ENCODE data around the gene JPH3. TPM values are rescaled to one million over a fixed set of nuclear protein-coding genes. Genes with fewer than 3 reads are reported as not detected.

The JPH3 gene
- total and polyA plus RNA-seq, 10 of the 15 experiments (the other 5 are each of a cell fraction or from before 2014, with no cell fraction given), result 0.05 TPM; not detected in 9

GRCh38 chr16:87642491-87642890 is 40.2 kb downstream of the JPH3 start:
- Histone ChIP-seq H2AFZ (ENCODE audit: control insufficient read depth, low read depth, low read length) (no peak overlapping the region), H3K9me3 (replicated peaks; ENCODE audit: control insufficient read depth, insufficient read depth, low read length) (no peaks in the 10 kb centered on the region), H3K27ac (ENCODE audit: control insufficient read depth, insufficient read depth) (no peak overlapping the region), H4K20me1 (ENCODE audit: control insufficient read depth, insufficient read depth) (no peaks in the 10 kb centered on the region), H3K9ac (ENCODE audit: control insufficient read depth, insufficient read depth, low read length) (no peak overlapping the region), H3K4me1 (ENCODE audit: control insufficient read depth, insufficient read depth, low read length) (no peaks in the 10 kb centered on the region), H3K36me3 (ENCODE audit: control insufficient read depth in 2 of 2, insufficient read depth in 2 of 2, low read length in 1 of 2) (no peaks in the 10 kb centered on the region), H3K4me2 (ENCODE audit: control insufficient read depth, insufficient read depth) (no peak overlapping the region), H3K79me2 (ENCODE audit: control insufficient read depth, insufficient read depth, low read length) (no peaks in the 10 kb centered on the region), H3K4me3 (no peak overlapping the region), H3K27me3 (replicated peaks in 1 of 2; ENCODE audit: control insufficient read depth in 2 of 2, insufficient read depth in 2 of 2, low read length in 1 of 2) (no peaks in the 10 kb centered on the region)
- no peak for FAIRE-seq
- WGBS (ENCODE audit: insufficient coverage, insufficient replicate concordance, low lambda C conversion rate, missing lambda C conversion rate), result 55% methylated on average over 19 of the region's 19 CpGs
- TF ChIP-seq USF2 (IDR thresholded peaks at IDR 0.05; ENCODE audit: borderline replicate concordance, low read depth, low read length), result no peak
- no peak for TF ChIP-seq TBL1XR1 (IDR thresholded peaks at IDR 0.05; ENCODE audit: low read depth, low read length)
- no peak for TF ChIP-seq SMAD1 (IDR thresholded peaks at IDR 0.05; ENCODE audit: low read depth, partially characterized antibody)
- no peak for TF ChIP-seq EED (IDR thresholded peaks at IDR 0.05; ENCODE audit: low read depth)
- no peak for TF ChIP-seq RBBP5 (conservative IDR thresholded peaks at IDR 0.05)
- TF ChIP-seq E2F4 (IDR thresholded peaks at IDR 0.05; ENCODE audit: low read depth, low read length), result no peak
- TF ChIP-seq CBX5 (IDR thresholded peaks at IDR 0.05; ENCODE audit: low read depth), result no peak
- no peak for TF ChIP-seq YY1 (IDR thresholded peaks at IDR 0.05; ENCODE audit: low read depth, low read length)
- TF ChIP-seq MLLT1 (IDR thresholded peaks at IDR 0.05), result no peak
- no peak for TF ChIP-seq RELA (IDR thresholded peaks at IDR 0.05; ENCODE audit: borderline replicate concordance, partially characterized antibody)
- TF ChIP-seq ZBTB40 (IDR thresholded peaks at IDR 0.05; ENCODE audit: borderline replicate concordance), result no peak
- TF ChIP-seq STAT3 (IDR thresholded peaks at IDR 0.05; ENCODE audit: low read depth, low read length), result no peak
- no peak for TF ChIP-seq HSF1 (IDR thresholded peaks at IDR 0.05; ENCODE audit: low read depth, low read length)
- TF ChIP-seq SMC3 (IDR thresholded peaks at IDR 0.05; ENCODE audit: borderline replicate concordance, low read length), result no peak
- BruUV-seq (replicated peaks), result no TSS peak
- no peak for ATAC-seq
- ChIA-PET POLR2A (no interaction called here), CTCF (no interaction called here), SMC1A (ENCODE audit: uncharacterized antibody, unreplicated experiment) (no interaction called here), RAD21 (ENCODE audit: unreplicated experiment) (no interaction called here)
- in situ Hi-C loops (cut with MboI) (no loop called here), intact Hi-C loops (cut with micrococcal nuclease; ENCODE audit: unreplicated experiment) (no loop called here)
- no peak for DNase-seq (ENCODE audit: low read depth, low spot score)

Measured in GM12878 (cell line).